ENCODE data around the gene DFFB. TPM values are rescaled to one million over a fixed set of nuclear protein-coding genes. Genes with fewer than 3 reads are reported as not detected.

Gene DFFB
- total and polyA plus RNA-seq, 9 of the 15 experiments (the other 6 are each of a cell fraction or from before 2014, with no cell fraction given): 2.3 to 15.8 (median 11.5) TPM

DNA sequence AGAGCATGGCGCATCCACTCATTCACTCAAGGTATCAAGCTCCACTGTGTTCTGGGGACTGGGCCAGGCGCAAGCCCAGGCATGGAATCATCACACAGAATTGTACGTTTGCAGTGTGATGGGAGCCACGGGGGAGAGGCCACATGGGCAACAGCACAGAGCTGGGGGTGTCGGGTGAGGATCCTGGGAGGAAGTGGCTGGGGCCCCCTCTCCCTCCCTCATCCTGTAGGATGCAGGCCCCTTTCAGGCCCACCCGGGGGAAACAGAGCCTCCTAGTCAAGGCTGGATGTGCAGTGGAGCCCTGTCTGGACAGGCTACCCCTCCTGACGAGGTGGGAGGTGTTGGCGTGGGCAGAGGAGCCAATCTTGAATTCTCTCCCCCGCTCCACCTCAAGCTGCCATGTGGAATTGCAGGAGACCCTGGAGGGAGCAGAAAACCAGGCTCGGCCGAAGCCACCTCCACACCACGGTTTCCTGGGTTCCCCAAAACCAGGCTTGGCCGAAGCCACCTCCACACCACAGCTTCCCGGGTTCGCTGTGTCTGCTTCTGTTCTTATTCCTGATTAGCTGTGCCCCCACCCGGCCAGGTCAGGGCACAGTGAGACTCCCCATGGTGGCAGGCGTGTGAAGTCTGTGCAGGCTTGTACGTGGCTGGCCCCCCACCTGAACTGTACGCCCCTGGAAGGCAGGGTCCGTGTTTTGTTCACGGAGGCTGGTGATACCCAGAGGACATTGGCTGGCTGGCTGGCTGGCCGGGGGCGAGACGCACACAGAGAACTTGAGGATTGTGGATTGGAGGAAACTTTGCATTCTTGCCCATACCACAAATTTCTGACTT lies 46.9 kb downstream of the DFFB start (continued):
- TF ChIP-seq NONO (IDR thresholded peaks at IDR 0.05; ENCODE audit: low read depth in 2 of 2, low read length in 1 of 2) (no peak), KAT2B (IDR thresholded peaks at IDR 0.05; ENCODE audit: low read depth, low read length) (no peak)
- TF ChIP-seq, protein P1, sequence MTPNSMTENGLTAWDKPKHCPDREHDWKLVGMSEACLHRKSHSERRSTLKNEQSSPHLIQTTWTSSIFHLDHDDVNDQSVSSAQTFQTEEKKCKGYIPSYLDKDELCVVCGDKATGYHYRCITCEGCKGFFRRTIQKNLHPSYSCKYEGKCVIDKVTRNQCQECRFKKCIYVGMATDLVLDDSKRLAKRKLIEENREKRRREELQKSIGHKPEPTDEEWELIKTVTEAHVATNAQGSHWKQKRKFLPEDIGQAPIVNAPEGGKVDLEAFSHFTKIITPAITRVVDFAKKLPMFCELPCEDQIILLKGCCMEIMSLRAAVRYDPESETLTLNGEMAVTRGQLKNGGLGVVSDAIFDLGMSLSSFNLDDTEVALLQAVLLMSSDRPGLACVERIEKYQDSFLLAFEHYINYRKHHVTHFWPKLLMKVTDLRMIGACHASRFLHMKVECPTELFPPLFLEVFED (CRISPR knock-in tag; conservative IDR thresholded peaks at IDR 0.05): no peak
- TF ChIP-seq, protein P2, sequence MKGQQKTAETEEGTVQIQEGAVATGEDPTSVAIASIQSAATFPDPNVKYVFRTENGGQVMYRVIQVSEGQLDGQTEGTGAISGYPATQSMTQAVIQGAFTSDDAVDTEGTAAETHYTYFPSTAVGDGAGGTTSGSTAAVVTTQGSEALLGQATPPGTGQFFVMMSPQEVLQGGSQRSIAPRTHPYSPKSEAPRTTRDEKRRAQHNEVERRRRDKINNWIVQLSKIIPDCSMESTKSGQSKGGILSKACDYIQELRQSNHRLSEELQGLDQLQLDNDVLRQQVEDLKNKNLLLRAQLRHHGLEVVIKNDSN (CRISPR knock-in tag; IDR thresholded peaks at IDR 0.05): no peak
- TF ChIP-seq, protein P3, sequence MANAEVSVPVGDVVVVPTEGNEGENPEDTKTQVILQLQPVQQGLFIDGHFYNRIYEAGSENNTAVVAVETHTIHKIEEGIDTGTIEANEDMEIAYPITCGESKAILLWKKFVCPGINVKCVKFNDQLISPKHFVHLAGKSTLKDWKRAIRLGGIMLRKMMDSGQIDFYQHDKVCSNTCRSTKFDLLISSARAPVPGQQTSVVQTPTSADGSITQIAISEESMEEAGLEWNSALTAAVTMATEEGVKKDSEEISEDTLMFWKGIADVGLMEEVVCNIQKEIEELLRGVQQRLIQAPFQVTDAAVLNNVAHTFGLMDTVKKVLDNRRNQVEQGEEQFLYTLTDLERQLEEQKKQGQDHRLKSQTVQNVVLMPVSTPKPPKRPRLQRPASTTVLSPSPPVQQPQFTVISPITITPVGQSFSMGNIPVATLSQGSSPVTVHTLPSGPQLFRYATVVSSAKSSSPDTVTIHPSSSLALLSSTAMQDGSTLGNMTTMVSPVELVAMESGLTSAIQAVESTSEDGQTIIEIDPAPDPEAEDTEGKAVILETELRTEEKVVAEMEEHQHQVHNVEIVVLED (CRISPR knock-in tag; IDR thresholded peaks at IDR 0.05): no peak

Measured in K562 (cell line).